MG63 (cell line): ENCODE results near the gene ILK. TPM values are rescaled to one million over a fixed set of nuclear protein-coding genes. Genes with fewer than 3 reads are reported as not detected.

Experiments
- DNase-seq: peaks from one replicate; pipeline ENCODE4 v3.0.0-alpha.2; 2020
- H3K27me3 ChIP-seq: fragments of 250-450 bp; sonication (Bioruptor Pico); 2 replicates; pipeline ENCODE4 v1.5.1; 2020; ENCODE audit warnings: mild to moderate bottlenecking, moderate library complexity
- H3K36me3 ChIP-seq: fragments of 250-450 bp; sonication (Bioruptor Pico); 2 replicates; pipeline ENCODE4 v1.5.1; 2020; ENCODE audit warnings: mild to moderate bottlenecking, moderate library complexity
- H3K4me3 ChIP-seq: fragments of 250-450 bp; sonication (Bioruptor Pico); 2 replicates; pipeline ENCODE4 v1.5.1; 2020; ENCODE audit warnings: mild to moderate bottlenecking, moderate library complexity
- H3K9me3 ChIP-seq: fragments of 250-450 bp; sonication (Bioruptor Pico); 2 replicates; pipeline ENCODE4 v1.5.1; 2020; ENCODE audit warnings: mild to moderate bottlenecking, moderate library complexity
- total RNA-seq: library from RNA; depleted of rRNA; stranded (reverse); fragments of >200 nt; shearing (Covaris generic); gene quantifications from 2 replicates; pipeline ENCODE4 v1.2.3, GENCODE V29; 2014; ENCODE audit warnings: low replicate concordance

ILK gene
- total RNA-seq, 1 experiment from 2014 or later: 136 TPM

GRCh38 chr11:6611963-6612212 lies 8.3 kb downstream of the ILK start:
- Histone ChIP-seq H3K9me3 (no peaks in the 10 kb centered on the region), H3K4me3 (peak overlapping the region; percentile 77), H3K36me3 (peaks cover 48% of the 10 kb centered on the region), H3K27me3 (no peaks in the 10 kb centered on the region)
- DNase-seq: no peak

DNA sequence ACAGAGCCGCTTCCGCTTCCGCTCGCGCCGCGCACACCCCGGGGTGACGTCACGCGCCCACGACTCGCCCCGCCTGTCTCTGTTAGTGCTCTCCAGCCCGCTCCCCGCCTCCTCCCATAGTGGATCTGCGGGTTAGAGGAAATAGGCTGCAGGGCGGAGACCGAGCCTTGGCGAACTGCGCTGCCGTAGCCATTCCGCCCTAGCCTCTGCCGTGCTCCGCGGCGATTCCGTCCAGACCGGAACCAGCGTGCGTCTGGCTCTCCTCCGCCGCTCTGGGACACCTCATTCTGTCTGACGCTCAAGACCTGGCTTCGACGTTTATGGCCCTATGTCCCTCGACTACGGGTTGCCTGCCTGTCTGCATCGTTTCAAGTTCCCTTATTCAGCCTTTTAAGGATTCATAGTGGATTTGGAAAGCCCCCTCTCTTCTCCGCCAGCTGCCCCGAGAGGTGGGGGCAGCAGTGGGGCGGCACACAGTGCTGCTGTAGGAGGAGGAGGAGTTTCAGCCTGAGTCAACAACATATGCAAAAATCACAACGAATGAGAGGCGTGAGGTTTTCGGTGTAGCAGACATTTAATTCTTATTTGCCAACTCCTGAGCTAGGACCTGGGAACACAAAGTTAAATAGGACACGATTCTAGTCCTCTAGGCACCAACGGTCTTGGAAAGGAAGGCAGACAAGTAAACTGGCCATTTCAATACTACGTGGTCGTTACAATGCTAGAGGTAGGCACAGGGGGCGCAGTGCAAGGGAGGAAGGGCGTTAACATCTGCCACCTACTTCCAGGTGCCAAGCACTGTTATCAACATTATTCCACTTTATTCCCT lies 8.9 kb downstream of the ILK start, which contains the start of gene TAF10:
TSS of gene TAF10 (minus strand) at position 4 of the 829 bp plus-strand sequence. CDS start 27 bp downstream, outside the sequence.
- H3K27me3 ChIP-seq: no peaks in the 10 kb centered on the region
- H3K9me3 ChIP-seq: no peaks in the 10 kb centered on the region
- H3K4me3 ChIP-seq: peak within 1 kb of the TSS; percentile 77
- H3K36me3 ChIP-seq: peaks cover 44% of the 10 kb centered on the region
- DNase-seq: peak; percentile 98

DNA sequence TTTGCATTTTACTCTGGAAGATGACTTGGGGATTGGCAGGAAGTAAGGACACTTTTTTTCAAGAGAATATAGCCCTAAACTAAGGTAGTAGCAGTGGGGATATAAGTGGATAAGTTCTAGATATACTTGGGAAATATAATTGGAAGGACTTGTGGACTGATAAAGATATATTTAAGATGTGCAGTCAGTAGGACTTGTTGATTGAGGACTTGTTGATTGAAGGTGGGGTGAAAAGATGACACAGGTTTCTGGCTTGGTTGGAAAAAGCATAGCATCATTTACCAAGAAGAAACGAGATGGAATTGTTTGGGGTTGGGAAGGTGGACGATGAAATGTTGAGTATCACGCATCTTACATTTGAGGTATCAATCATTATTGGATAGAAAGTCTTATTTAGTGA lies 9.9 kb downstream of the ILK start:
- no peak for DNase-seq
- Histone ChIP-seq H3K36me3 (peaks cover 33% of the 10 kb centered on the region), H3K27me3 (no peaks in the 10 kb centered on the region), H3K4me3 (no peak overlapping the region), H3K9me3 (no peaks in the 10 kb centered on the region)

- Histone ChIP-seq H3K36me3 (peaks cover 23% of the 10 kb centered on the region), H3K4me3 (no peak overlapping the region), H3K9me3 (no peaks in the 10 kb centered on the region), H3K27me3 (no peaks in the 10 kb centered on the region)
- no peak for DNase-seq
Observed at GRCh38 chr11:6614446-6614845, 10.9 kb downstream of the ILK start.

DNA sequence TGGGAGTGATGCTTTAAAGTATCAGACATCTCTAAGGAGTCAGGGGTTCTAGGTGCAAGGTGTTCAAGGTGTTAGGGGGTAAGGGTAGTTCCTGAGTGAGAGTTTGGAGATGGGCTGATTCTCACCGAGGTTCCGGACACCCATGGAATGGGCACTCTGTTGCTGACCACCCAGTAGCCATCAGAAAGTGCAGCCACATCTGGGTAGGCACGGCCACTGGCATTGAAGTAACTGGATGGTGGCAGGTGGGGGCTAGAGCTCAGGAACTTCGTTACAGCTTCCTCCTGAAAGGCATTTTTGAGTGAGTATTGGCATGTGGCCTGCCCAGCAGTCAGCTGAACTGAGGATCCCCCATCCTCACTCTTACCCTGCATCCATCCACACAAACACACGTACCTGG lies 11.5 kb downstream of the ILK start:
- Histone ChIP-seq H3K9me3 (no peaks in the 10 kb centered on the region), H3K36me3 (peaks cover 17% of the 10 kb centered on the region), H3K27me3 (no peaks in the 10 kb centered on the region), H3K4me3 (no peak overlapping the region)
- no peak for DNase-seq

DNA sequence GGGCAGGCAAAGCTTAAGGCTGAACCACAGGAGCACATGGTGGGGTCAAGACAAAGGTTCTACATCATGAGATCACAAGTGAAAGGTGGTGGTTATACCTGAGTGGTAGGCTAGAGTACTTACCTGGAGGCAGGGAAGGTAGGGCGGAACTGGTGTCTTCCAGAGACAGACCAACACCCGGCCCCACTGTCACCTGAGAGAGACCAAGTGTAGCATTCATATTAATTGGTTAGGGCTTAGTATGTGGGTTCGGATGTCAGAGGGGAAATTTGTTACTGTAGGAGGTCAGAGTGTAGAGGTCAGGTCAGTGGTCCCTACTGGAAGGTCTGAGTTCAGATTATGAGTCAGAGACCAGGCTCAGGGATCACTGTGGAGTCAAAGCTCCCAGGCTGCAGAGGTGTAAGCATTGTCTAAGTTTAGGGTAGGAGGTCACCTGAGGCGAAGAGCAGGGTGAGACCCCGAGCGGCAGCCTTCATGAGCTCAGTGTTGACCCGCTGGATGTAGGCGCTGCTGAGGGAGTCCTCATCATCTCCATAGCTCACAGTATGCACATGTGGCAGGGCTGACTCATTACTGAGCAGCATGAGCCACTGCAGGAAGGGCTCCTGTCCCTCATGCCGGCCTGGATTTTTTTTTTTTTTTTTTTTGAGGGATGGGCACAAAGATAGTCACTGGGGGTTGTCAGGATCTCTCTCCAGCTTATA lies 12.5 kb downstream of the ILK start:
- H3K4me3 ChIP-seq: no peak overlapping the region
- DNase-seq: no peak

GRCh38 chr11:6616596-6617250 lies 13.1 kb downstream of the ILK start:
- H3K9me3 ChIP-seq: no peaks in the 10 kb centered on the region
- DNase-seq: no peak
- H3K27me3 ChIP-seq: no peaks in the 10 kb centered on the region
- no peak overlapping the region for H3K4me3 ChIP-seq
- H3K36me3 ChIP-seq: peaks cover under 1% of the 10 kb centered on the region

More for the DNA sequence above, 12.5 kb downstream of the ILK start:
- no peaks in the 10 kb centered on the region for H3K27me3 ChIP-seq
- H3K9me3 ChIP-seq: no peaks in the 10 kb centered on the region
- peaks cover 7% of the 10 kb centered on the region for H3K36me3 ChIP-seq

GRCh38 chr11:6617315-6617781 lies 13.8 kb downstream of the ILK start:
- H3K36me3 ChIP-seq: no peaks in the 10 kb centered on the region
- H3K27me3 ChIP-seq: no peaks in the 10 kb centered on the region
- no peaks in the 10 kb centered on the region for H3K9me3 ChIP-seq
- no peak overlapping the region for H3K4me3 ChIP-seq
- no peak for DNase-seq

- no peaks in the 10 kb centered on the region for H3K9me3 ChIP-seq
- no peak for DNase-seq
- no peaks in the 10 kb centered on the region for H3K36me3 ChIP-seq
Observed at GRCh38 chr11:6618117-6619003, 14.8 kb downstream of the ILK start.

DNA sequence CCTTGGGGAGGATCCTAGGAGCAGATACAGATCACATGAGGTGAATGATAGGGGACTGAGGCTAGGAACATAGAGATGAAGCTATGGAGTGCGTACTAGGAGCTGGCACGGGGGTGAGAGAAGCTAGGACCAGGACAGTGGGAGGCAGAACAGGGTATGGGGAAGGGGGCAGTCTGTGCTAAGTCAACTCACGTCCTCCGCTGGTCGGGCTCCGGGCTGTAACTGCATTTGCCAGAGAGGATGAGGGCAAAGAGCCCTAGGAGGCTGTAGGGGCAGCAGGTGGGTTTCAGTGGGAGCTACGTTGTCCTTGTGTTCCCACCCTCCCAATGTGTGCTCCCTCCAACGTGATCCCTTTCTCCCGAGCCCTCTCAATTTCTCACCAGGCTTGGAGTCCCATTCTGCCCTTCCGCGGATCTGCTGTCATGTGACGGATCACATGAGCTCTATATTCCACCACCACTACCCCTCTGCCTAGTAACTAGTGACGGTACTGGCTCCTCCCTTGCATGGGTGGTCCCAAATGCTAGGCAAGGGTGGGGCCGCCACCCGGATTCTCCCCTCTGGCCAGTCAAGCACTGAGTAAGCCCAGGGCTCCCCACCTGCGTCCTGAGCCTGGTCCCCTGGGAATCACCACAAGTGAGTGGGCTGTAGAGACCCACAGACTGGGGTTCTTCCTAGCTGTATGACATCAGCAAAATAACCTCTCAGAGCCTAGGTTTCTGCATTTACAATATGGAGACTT lies 15.6 kb downstream of the ILK start, which contains the start of gene TPP1:
TSS of gene TPP1 (minus strand) at position 419 of the 742 bp plus-strand sequence. CDS start at position 397, 22 bp downstream.
- Histone ChIP-seq H3K27me3 (no peaks in the 10 kb centered on the region), H3K4me3 (peak within 1 kb of the TSS; percentile 64), H3K9me3 (no peaks in the 10 kb centered on the region), H3K36me3 (no peaks in the 10 kb centered on the region)
- DNase-seq: peak; percentile 86

More at GRCh38 chr11:6618117-6619003, 14.8 kb downstream of the ILK start:
- Histone ChIP-seq H3K4me3 (peak overlapping the region; percentile 64), H3K27me3 (no peaks in the 10 kb centered on the region)

- Histone ChIP-seq H3K4me3 (no peak overlapping the region), H3K27me3 (no peaks in the 10 kb centered on the region), H3K9me3 (no peaks in the 10 kb centered on the region), H3K36me3 (no peaks in the 10 kb centered on the region)
- no peak for DNase-seq
Observed at GRCh38 chr11:6620636-6621035, 17.1 kb downstream of the ILK start.

DNA sequence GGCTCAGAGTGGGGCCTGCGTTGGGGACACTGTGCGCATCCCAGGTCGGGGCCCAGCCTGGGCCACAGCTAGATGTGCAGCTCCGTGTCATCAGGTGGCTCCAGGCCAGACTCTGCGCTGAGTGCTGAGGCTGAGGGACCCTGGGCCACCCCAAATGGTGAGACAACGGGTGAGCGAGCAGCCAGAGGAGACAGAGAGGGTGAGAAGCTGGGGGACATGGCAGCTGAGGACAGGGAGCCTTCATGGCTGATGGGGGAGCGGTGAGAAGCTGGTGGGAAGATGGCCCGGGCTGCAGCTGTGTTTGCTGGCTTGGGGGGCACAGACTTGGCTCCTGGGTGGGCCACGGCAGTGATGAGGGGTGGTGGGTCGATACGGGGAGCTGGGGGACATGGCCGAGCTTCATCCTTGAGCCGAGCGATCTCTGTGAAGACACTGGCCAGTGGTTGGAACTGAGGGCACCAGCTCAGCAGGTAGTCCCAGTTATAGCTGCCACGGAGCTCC lies 18.2 kb downstream of the ILK start:
- Histone ChIP-seq H3K36me3 (no peaks in the 10 kb centered on the region), H3K9me3 (no peaks in the 10 kb centered on the region), H3K27me3 (no peaks in the 10 kb centered on the region), H3K4me3 (no peak overlapping the region)
- no peak for DNase-seq

GRCh38 chr11:6622261-6623171 lies 18.9 kb downstream of the ILK start:
- DNase-seq: no peak
- Histone ChIP-seq H3K27me3 (no peaks in the 10 kb centered on the region), H3K4me3 (no peak overlapping the region), H3K36me3 (no peaks in the 10 kb centered on the region), H3K9me3 (no peaks in the 10 kb centered on the region)

DNA sequence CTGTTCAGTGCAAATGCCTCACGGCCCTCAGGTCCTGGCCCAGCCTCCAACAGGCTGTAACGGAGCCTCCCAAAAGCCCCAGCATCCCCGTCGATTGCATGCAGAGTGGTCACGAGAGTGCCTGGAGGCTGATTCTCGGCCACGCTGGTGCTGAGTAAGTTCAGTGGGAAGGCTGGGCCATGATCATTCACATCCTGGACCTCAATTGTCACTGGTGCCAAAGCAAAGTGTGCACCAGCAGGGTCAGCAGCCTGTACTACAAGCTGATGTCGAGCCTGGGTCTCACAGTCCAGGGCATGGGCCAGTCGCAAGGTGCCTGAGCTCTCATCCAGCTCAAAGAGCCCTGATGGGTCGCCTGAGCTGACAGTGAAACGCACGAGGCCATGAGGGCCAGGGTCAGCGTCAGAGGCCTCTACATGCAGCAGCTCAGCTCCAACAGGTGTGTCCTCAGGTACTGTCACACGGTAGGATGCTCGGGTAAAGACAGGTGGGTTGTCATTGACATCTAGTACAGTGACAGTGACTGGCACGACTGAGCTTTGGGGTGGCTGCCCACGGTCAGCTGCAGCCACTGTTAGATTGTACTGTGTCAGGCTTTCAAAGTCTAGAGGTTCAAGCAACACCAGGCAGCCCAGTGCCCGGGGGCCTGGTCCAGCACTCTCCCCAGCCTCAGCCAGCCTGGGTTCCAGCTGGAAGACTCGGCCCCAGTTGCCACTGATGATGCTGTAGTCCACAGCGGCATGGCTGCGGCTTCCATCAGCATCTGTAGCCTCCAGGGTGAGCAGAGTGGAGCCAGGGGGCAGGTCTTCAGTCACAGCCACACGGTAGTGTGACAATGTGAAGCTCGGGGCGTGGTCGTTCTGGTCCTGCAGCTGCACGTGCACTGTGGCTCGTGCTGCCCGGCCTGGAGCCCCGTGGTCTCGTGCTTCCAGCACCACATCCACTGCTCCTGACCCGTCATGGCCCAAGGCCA lies 20.1 kb downstream of the ILK start:
- no peak for DNase-seq
- Histone ChIP-seq H3K27me3 (no peaks in the 10 kb centered on the region), H3K4me3 (no peak overlapping the region), H3K36me3 (no peaks in the 10 kb centered on the region), H3K9me3 (no peaks in the 10 kb centered on the region)
